ENCODE measurements around the gene PARD3B.

The PARD3B gene

DNA sequence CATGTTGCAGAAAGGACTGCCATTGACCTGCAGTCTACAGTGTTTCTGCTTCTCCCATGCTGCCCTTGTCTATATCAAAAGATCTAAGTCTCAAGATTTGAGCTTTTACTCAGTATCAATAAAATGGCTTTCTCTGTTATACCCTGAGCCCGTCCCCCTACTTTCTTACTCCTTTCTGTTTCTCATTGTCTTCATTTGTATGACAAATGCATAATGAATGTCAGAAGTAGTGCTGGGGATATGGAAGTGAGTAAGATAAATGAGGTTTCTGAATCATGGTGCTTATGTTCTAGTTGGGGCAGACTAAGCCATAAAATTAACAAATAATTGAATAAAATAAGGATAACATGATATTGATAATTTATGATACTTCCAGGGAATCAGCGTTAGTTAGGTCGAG is 128.6 kb downstream of the PARD3B start:
- TF ChIP-seq, protein P1, sequence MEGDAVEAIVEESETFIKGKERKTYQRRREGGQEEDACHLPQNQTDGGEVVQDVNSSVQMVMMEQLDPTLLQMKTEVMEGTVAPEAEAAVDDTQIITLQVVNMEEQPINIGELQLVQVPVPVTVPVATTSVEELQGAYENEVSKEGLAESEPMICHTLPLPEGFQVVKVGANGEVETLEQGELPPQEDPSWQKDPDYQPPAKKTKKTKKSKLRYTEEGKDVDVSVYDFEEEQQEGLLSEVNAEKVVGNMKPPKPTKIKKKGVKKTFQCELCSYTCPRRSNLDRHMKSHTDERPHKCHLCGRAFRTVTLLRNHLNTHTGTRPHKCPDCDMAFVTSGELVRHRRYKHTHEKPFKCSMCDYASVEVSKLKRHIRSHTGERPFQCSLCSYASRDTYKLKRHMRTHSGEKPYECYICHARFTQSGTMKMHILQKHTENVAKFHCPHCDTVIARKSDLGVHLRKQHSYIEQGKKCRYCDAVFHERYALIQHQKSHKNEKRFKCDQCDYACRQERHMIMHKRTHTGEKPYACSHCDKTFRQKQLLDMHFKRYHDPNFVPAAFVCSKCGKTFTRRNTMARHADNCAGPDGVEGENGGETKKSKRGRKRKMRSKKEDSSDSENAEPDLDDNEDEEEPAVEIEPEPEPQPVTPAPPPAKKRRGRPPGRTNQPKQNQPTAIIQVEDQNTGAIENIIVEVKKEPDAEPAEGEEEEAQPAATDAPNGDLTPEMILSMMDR (IDR thresholded peaks at IDR 0.05), result no peak
- DNase-seq (ENCODE audit: low spot score), result no peak
- no peak overlapping the region for H3K27ac ChIP-seq
- no peak overlapping the region for H3K4me3 ChIP-seq

DNA sequence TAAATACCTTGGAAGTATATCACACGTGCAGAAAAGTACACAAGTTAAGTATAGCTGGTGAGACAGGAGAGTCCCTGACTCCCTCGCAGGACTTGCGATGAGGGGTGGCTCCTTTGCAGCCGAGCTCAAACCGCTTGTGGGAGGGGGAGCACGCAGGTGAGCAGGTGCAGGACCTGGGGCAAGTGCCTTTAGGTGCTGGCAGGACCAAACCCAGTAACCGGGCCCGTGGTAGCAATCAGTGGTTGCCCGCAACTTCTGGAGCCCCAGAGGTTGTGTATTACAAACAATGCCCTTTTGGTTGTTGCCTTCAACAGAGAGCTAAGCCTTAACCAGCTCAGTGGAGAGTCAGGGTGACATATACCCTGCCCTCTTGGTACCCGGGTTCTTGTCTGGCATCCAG is 132.8 kb downstream of the PARD3B start:
- Histone ChIP-seq H3K27ac (no peak overlapping the region), H3K4me3 (no peak overlapping the region)
- no peak for DNase-seq (ENCODE audit: low spot score)

DNA sequence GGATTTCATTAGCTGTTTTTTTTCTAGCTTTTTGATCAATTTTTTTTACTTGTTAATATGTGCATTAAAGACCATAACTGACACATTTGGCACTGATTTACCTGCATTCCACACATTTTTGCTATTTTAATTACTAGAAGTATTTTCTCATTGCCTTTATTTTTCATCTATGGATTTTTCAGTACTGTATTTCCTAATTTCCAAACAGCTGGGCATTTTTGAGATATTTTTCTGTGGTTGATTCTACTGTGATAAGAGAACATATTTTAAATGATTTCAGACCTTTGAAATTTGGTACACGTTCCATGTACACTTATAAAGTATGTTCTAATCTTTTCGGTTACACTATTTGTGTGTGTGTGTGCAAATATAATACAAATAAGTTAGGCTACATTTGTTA is 135.3 kb downstream of the PARD3B start:
- TF ChIP-seq, protein P1 (IDR thresholded peaks at IDR 0.05), result no peak
- Histone ChIP-seq H3K27ac (no peak overlapping the region), H3K4me3 (no peak overlapping the region)
- no peak for DNase-seq (ENCODE audit: low spot score)

More for the DNA sequence above, 132.8 kb downstream of the PARD3B start:
- TF ChIP-seq, protein P1 (IDR thresholded peaks at IDR 0.05), result no peak

DNA sequence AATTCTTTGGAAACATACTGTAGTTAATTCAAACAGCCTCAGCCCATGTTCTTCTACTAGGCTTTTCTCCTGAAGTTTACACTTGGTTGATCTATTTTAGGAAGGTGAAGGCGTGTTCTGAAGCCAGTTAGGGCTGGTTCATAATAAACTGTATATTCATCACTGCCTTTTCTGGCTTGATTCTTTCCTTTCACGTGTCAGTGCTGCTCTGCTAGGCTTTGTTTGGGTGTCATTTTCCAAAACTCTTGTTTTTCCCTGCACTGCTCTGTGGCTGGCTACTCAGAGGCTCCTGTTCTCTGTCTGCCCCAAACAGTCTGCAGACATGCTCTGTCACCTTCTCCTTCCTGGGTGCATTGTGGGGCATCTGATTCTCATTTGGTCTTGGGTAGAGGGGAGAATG is 136.1 kb downstream of the PARD3B start:
- Histone ChIP-seq H3K27ac (no peak overlapping the region), H3K4me3 (no peak overlapping the region)
- DNase-seq (ENCODE audit: low spot score), result no peak
- TF ChIP-seq, protein P1 (IDR thresholded peaks at IDR 0.05), result no peak

DNA sequence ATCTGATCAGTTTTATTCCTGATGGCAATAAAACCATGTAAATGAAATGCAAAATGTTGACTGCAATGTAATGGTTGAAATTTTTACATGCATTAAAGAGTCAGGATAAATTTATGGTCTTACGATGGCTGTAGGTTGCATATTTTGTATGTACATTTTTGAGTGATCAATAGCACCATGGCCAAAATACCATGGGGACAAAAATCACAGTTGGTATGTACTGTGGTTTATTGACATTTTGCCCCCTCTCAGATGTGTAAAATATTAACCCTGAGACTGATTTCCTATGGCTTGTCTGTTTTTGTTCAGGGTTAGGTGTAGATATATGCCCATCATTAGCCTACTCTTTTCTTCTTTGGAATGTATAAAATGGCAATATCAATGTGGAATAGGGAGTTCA is 138.1 kb downstream of the PARD3B start:
- TF ChIP-seq, protein P1 (IDR thresholded peaks at IDR 0.05), result no peak
- H3K27ac ChIP-seq, result no peak overlapping the region
- no peak for DNase-seq (ENCODE audit: low spot score)
- no peak overlapping the region for H3K4me3 ChIP-seq

DNA sequence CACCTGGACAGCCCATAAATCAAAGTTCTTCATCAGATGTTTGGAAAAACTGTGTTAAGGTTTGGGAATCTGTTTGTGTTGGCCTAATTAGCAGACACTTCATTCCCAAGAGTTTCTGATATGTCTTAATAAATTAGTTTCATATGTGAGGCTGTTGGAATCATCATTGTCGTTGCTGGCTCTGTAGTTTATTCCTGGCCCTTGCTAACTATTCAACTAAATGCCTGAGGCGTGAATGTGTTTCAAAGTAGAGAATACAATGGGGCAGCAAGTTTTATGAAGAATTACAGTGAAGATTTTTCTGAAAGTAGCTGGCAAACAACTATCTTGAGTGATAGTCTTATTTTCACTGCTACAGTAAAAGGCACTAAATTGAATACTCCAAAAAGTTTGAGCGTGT is 141.1 kb downstream of the PARD3B start:
- no peak for DNase-seq (ENCODE audit: low spot score)
- Histone ChIP-seq H3K4me3 (no peak overlapping the region), H3K27ac (no peak overlapping the region)
- TF ChIP-seq, protein P1 (IDR thresholded peaks at IDR 0.05), result no peak

DNA sequence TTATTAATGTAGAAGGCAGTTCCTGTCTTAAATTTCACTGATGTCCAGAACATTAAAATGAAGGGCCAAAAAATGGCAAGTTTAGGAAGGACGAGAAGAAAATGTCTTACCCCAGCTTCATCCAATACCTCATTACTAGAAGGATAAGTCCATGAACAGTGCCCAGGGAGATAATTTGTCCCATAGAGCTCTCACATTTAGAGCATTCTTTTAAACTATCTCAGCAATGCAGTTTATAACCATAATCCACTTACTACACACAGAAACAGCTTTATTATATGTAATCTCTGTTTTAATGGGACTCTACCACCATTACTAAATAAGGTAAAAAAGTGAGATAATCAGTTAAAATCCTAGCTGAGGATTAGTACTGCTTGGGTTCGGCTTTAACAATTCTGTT is 142.5 kb downstream of the PARD3B start:
- no peak for DNase-seq (ENCODE audit: low spot score)
- no peak overlapping the region for H3K4me3 ChIP-seq
- TF ChIP-seq, protein P1 (IDR thresholded peaks at IDR 0.05), result no peak
- no peak overlapping the region for H3K27ac ChIP-seq
